GM21360 (cell line): Measurements from ENCODE around the gene ECHS1.

Experiments used
- ATAC-seq: cut with Tn5 transposase; IDR thresholded peaks from one replicate; pipeline ENCODE4 v1.9.1; 2021; ENCODE audit warnings: mild to moderate bottlenecking, moderate library complexity; ENCODE audit not compliant: unreplicated experiment

The ECHS1 gene

GRCh38 chr10:133343558-133343957 lies 29.6 kb downstream of the ECHS1 start:
- no peak for ATAC-seq

GRCh38 chr10:133342942-133343341 lies 30.2 kb downstream of the ECHS1 start:
- ATAC-seq = no peak

GRCh38 chr10:133341983-133342382 lies 31.2 kb downstream of the ECHS1 start:
- ATAC-seq = no peak

GRCh38 chr10:133339708-133340380 lies 33.3 kb downstream of the ECHS1 start:
- ATAC-seq = no peak

- no peak for ATAC-seq
Measured at GRCh38 chr10:133338080-133339071, 34.8 kb downstream of the ECHS1 start.

- no peak for ATAC-seq
Measured at GRCh38 chr10:133337370-133337725, 35.8 kb downstream of the ECHS1 start.

GRCh38 chr10:133336577-133337369 lies 36.4 kb downstream of the ECHS1 start, which contains the start of gene CALY:
Gene CALY (minus strand): TSS chr10:133336896. CDS start chr10:133328989, 7,907 bp downstream.
- no peak for ATAC-seq

- ATAC-seq = no peak
Measured at GRCh38 chr10:133336118-133336576, 37.0 kb downstream of the ECHS1 start.

- no peak for ATAC-seq
Measured at GRCh38 chr10:133335246-133336117, 37.7 kb downstream of the ECHS1 start.

GRCh38 chr10:133334503-133335245 lies 38.5 kb downstream of the ECHS1 start:
- ATAC-seq = no peak

GRCh38 chr10:133332936-133333699 lies 40.0 kb downstream of the ECHS1 start:
- ATAC-seq = no peak

- peak; percentile 83 for ATAC-seq
Measured at GRCh38 chr10:133329491-133330202, 43.5 kb downstream of the ECHS1 start.

GRCh38 chr10:133328358-133329343 lies 44.5 kb downstream of the ECHS1 start:
- ATAC-seq = no peak

- no peak for ATAC-seq
Measured at GRCh38 chr10:133327651-133328357, 45.4 kb downstream of the ECHS1 start.

- ATAC-seq = no peak
Measured at GRCh38 chr10:133326745-133327650, 46.2 kb downstream of the ECHS1 start.
